CD4-positive, alpha-beta T cell treated with Interleukin-4 for 4 hours (primary cell): ENCODE measurements around the gene PDCD7.
"Not testable (repeated sequence)": the region's sequence is repeated elsewhere in the genome, so short reads cannot be mapped to it uniquely, and the experiment has no call there.

Source experiments
- DNase-seq: peaks from one replicate; pipeline ENCODE4 v3.0.0-alpha.2; 2020

The PDCD7 gene

GRCh38 chr15:65115086-65115485 lies 18.5 kb downstream of the PDCD7 start, which contains the start of gene UBAP1L:
UBAP1L (minus strand) TSS chr15:65115200; CDS start chr15:65106215, 8,985 bp downstream.
- DNase-seq = no peak

GRCh38 chr15:65110676-65111292 lies 22.8 kb downstream of the PDCD7 start:
- DNase-seq = no peak

DNA sequence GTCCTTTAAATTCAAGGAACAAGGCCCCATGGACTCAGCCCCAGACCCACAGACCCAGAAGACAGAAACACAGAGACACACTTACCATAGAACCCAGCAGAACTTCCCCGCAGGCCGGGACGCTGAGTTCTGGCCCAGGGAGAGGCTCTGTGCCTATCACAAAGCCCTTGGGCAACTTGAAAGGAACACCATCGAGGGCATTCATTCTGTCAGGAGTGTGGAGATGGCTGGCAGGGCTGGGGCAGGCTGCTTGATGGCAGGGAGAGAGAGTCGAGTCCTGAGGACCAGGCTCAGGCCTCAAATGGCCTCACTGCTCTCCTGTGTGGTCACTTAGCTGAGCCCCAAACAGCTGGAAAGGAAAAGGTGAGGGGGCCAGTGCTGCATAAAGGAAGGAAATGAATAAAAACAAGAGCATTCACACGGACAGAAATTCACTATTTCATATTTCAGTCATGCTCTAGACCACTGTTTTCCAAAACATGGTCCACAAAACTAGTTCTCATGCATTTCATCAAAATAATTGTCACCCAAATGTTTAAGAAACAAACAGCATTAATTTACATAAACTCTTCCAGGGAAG lies 27.5 kb downstream of the PDCD7 start:
- no peak for DNase-seq

GRCh38 chr15:65105038-65105437 lies 28.6 kb downstream of the PDCD7 start:
- DNase-seq = no peak

GRCh38 chr15:65102912-65103311 lies 30.7 kb downstream of the PDCD7 start:
- no peak for DNase-seq

- no peak for DNase-seq
These were observed 31.5 kb downstream of the PDCD7 start for GRCh38 chr15:65101891-65102708.

- DNase-seq = peak; percentile 38
These were observed 32.2 kb downstream of the PDCD7 start for GRCh38 chr15:65101411-65101890.

DNA sequence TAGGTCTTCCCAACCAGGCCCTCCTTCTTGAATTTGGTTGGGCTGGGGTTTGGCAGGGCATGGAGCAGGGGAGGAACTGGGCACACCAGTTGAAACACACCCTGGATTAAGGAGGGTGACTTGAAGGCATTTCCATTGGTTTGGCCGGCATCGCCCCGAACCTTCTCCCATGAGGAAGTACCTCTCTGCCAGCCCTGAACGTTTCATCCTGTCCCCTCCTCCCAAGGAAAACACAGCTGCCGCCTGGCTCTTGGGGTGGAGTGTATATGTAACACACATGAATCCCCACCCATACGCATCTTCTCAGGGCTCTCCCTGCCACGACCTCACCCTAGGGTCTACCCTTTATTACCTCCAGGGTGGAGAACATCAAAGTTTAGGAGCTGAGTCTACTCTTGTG lies 33.2 kb downstream of the PDCD7 start:
- DNase-seq = no peak

DNA sequence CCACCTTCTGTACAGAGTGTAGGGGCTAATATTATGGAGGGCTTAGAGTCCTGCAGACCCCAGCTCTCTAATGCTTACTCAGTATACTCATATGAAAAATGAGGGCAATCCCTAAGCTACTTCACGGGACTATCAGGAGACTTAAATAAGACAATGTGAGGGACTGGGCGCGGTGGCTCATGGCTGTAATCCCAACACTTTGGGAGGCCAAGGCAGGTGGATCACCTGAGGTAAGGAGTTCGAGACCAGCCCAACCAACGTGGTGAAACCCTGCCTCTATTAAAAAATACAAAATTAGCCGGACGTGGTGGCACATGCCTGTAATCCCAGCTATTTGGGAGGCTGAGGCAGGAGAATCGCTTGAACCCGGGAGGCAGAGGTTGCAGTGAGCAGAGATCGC lies 33.8 kb downstream of the PDCD7 start:
- DNase-seq = not testable (repeated sequence)

DNA sequence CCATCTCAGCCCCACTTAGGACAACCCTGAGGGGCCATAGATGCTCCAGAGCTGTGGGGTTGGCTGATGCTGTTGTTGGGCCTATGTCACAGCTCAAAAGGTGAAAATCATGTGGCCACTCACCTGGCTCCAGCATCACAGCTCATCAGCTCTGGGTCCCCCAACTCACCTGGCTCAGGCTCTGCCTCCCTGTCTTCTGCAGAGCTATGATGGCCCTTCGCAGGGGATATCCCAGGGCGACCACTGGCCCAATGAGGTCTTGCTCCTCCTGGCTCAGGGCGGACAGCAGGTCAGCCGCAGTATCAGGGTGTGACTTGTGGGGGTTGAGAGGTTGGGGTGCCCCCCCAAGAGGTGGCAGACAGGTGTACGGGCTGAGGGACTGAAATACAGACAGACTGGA lies 34.3 kb downstream of the PDCD7 start:
- no peak for DNase-seq

DNA sequence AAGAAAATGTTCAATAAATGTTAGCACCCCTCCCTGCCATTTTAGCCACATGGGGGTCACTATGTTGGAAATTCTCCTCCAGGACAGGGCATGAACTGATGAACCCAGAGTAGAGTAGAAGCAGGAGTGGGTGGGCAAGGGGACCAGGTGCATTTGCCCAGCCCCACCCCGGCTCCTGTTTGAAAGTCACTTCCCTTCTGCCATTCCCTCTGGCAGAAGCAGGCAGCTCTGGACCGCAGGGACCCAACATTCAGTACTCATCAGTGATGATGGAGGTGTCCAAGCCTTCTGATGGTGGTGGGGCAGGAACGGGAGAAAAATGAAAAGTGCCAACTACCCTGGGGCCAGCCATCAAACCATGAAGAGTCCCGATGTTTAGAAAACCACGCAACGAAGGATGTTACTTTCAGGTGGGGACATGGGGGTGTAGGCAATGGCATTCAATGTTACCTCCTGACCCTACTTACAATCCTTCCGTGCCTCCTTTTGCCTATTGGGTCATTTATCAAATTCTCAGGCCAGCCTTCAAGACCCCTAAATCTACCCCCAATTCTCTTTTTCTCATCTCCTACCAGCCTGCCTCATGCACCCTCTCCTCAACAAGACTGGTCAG lies 35.9 kb downstream of the PDCD7 start:
- no peak for DNase-seq

DNA sequence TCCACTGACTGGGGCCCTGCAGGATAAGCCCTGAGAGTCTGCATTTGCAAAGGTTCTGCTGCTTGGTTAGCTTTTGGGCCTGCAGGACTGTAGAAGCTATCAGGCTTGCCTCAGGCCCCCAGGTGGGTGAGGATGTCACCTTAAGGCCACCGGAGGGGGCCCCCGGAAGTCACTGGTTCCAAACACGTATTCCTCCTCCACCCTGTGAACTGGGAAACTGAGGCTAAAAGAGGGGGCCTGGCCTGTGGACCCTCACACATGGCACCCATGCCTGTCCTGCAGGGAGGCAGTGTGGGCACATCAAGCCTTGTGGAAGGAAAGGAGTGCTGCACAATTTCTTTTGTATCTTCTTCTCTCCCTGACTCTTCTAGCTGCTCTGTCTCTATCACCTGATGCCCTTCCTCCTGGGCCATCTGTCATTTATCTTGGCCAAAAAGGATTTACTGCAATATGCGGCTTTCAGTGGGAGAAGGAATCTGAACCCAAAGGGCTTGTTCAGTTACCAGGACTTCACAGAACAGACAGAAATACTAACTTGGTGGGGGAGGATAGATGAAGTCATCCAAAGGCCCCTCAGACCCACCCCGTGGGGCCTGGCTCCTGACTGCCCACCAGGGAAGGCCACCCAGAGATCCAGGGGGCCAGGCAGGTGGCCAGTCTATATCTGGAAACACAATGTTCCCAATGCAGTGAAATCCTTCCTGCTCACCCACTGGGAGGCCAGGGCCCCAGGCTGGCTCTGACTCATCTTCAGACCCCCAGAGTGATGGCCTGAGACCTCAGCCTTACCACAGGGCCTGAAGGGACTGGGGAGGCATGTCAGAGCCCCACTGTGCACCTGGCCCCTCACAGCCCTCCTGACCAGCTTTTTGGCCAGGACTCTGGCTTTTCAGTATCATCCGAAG lies 36.9 kb downstream of the PDCD7 start:
- no peak for DNase-seq

DNA sequence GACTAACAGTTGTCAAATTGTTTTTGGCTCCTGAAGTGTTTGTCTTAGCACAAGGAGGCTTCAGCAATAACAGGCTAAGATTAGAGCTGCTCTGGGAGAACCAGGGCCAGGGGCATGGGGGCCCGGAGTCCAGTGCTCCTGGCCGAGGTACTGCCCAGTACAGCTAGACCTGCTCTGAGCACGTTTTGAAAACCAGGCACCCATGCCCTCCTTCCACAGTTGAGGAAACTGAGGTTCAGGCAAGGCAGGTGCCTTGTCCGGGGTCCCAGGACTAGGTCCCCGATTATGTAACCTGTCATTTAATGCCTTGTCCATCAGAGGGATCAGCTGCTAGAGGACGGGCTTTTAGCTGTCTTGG lies 37.9 kb downstream of the PDCD7 start:
- DNase-seq = no peak

- DNase-seq = no peak
These were observed 38.4 kb downstream of the PDCD7 start for GRCh38 chr15:65095011-65095746.

DNA sequence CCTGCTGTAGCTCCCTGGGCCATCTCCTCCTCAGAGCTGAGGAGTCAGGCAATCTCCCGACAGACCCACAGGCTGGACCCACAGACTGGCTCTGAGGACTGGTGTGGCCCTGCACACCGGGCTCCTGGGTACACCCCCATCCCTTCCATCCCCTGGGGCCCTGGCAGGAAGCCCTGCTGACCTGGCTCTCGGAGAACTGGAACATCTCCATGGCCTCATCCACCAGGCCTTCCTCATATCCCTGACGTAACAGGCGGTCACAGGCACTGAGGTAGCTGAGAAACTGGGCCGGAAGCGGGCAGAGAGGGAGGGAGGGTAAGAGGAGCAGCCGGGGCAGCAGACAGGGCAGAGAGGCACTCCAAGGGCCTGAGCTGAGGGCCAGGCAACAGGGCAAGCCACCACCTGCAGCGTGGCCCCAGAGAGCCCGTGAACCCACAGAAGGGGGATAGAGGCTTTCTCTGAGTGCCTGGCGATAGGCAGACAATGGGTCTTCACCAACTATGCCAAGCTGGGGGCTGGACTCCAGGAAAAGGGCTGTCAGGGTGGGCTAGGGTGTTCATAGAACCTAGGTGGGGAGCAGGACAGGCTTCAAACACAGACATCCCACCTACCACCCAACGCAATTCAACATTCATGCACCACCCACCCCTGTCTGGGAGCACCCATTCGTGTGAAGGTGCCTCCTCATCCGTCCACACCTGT lies 39.2 kb downstream of the PDCD7 start:
- DNase-seq = no peak

GRCh38 chr15:65093793-65094170 lies 39.8 kb downstream of the PDCD7 start:
- DNase-seq = not testable (repeated sequence)

- DNase-seq = no peak
These were observed 40.5 kb downstream of the PDCD7 start for GRCh38 chr15:65092911-65093792.

DNA sequence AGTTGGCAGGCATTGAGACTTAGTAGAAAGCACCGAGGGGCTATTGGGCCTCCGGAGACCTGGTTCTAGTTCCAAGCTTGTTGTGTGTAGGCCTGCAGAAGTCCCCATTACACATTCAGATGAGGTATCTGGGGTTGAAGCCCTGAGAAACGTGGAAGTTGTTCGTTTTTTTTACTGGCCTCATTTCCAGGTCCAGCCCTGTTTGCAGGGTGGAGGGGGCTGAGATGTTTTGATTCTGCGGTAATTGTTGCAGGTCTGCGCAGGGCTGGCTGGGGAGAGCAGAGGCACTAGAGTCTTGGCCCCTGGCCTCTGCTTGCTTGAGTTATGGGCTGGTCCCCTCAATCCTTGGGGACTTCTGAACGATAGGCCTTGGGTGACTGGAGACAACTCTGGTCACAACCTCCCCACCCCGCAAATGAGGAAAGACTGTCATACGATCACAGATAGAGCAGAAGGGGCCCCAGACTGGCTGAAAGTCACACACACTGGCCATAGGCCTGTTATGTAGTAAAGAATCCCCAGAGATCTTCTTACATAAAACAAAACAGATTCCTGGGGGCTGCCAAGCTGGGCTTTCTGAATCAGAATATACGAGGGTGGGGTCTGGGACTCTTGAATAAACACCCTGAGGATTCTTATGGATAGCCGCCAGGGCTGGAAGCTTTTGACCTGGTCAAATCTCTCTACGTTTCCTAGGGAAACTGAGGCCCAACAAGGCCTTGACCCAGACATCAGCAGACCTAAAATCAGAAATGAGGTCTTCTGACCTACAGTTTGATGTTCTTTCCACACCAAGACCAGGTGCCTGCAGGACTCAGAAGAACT lies 41.5 kb downstream of the PDCD7 start:
- DNase-seq = no peak

- DNase-seq = no peak
These were observed 44.3 kb downstream of the PDCD7 start for GRCh38 chr15:65089206-65089824.
